GM23338 (cell line): ENCODE data around the gene KCNH6.
A peak's percentile ranks its signal among the peaks of the same experiment; 100 is the strongest.

Experiments
- EZH2phosphoT487 ChIP-seq: fragments of 200-600 bp; sonication (generic); IDR thresholded peaks from one replicate; pipeline ENCODE4 v1.8.1; 2018; ENCODE audit warnings: antibody characterized with exemption; ENCODE audit not compliant: unreplicated experiment
- TF ChIP-seq, protein P1 (sequence below), 2 experiments: fragments of 200-600 bp in 1 of 2; sonication (generic) in 1 of 2; conservative IDR thresholded peaks; 2 replicates each; pipeline versions ENCODE4 v1.5.1 to v1.6.1; 2016 to 2017; ENCODE audit warnings: antibody characterized with exemption in 2 of 2, low read depth in 2 of 2, mild to moderate bottlenecking in 2 of 2, moderate library complexity in 1 of 2
- TF ChIP-seq, protein P2 (sequence below): fragments of 250-450 bp; sonication (Bioruptor Pico); IDR thresholded peaks from 2 replicates; pipeline ENCODE4 v1.5.0; 2020; ENCODE audit warnings: mild to moderate bottlenecking, moderate library complexity
- TF ChIP-seq, protein P3 (sequence below): IDR thresholded peaks from one replicate; pipeline ENCODE4 v1.6.1; 2018; ENCODE audit warnings: antibody characterized with exemption; ENCODE audit not compliant: unreplicated experiment

DNA sequence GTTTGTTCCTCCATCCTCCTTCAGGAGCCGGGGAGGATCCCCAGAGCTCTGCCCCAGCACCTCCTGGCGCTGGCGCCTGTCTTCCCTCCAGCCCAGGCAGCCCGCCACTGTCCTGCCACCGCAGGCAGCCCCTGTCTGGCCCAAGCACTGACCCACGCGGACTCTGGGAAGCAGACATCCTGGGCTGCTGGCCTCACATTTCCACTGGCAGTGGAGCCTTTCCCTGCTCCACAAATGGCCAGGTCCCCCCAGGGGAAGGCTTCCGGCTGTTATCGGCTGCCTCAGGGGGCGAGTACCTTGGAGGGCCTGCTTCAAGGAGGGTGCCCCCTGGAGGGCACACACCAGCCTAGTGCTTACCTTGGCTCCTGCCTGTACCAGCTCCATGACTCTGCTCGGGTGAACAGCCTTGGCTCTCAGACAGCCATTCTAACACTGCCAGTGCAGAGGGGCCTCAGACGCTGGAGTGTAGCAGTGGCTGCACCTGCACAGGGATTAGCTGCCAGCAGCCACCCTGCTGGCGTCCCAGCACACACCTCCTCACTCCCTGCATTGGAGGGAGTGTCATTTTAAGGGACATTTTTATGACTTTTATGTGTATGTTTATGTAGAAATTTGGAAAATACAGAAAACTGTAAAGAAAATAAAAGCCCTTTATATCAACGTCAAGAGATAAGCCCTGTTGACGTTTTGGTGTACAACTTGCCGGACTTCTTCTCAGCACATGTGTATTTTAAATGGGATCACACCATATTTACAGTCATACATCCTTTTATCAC, 25.3 kb upstream of the KCNH6 start:
- TF ChIP-seq, protein P1, sequence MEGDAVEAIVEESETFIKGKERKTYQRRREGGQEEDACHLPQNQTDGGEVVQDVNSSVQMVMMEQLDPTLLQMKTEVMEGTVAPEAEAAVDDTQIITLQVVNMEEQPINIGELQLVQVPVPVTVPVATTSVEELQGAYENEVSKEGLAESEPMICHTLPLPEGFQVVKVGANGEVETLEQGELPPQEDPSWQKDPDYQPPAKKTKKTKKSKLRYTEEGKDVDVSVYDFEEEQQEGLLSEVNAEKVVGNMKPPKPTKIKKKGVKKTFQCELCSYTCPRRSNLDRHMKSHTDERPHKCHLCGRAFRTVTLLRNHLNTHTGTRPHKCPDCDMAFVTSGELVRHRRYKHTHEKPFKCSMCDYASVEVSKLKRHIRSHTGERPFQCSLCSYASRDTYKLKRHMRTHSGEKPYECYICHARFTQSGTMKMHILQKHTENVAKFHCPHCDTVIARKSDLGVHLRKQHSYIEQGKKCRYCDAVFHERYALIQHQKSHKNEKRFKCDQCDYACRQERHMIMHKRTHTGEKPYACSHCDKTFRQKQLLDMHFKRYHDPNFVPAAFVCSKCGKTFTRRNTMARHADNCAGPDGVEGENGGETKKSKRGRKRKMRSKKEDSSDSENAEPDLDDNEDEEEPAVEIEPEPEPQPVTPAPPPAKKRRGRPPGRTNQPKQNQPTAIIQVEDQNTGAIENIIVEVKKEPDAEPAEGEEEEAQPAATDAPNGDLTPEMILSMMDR (conservative IDR thresholded peaks at IDR 0.05; ENCODE audit: low read depth in 2 of 2): peak; percentile 61 to 76
- TF ChIP-seq, protein P2, sequence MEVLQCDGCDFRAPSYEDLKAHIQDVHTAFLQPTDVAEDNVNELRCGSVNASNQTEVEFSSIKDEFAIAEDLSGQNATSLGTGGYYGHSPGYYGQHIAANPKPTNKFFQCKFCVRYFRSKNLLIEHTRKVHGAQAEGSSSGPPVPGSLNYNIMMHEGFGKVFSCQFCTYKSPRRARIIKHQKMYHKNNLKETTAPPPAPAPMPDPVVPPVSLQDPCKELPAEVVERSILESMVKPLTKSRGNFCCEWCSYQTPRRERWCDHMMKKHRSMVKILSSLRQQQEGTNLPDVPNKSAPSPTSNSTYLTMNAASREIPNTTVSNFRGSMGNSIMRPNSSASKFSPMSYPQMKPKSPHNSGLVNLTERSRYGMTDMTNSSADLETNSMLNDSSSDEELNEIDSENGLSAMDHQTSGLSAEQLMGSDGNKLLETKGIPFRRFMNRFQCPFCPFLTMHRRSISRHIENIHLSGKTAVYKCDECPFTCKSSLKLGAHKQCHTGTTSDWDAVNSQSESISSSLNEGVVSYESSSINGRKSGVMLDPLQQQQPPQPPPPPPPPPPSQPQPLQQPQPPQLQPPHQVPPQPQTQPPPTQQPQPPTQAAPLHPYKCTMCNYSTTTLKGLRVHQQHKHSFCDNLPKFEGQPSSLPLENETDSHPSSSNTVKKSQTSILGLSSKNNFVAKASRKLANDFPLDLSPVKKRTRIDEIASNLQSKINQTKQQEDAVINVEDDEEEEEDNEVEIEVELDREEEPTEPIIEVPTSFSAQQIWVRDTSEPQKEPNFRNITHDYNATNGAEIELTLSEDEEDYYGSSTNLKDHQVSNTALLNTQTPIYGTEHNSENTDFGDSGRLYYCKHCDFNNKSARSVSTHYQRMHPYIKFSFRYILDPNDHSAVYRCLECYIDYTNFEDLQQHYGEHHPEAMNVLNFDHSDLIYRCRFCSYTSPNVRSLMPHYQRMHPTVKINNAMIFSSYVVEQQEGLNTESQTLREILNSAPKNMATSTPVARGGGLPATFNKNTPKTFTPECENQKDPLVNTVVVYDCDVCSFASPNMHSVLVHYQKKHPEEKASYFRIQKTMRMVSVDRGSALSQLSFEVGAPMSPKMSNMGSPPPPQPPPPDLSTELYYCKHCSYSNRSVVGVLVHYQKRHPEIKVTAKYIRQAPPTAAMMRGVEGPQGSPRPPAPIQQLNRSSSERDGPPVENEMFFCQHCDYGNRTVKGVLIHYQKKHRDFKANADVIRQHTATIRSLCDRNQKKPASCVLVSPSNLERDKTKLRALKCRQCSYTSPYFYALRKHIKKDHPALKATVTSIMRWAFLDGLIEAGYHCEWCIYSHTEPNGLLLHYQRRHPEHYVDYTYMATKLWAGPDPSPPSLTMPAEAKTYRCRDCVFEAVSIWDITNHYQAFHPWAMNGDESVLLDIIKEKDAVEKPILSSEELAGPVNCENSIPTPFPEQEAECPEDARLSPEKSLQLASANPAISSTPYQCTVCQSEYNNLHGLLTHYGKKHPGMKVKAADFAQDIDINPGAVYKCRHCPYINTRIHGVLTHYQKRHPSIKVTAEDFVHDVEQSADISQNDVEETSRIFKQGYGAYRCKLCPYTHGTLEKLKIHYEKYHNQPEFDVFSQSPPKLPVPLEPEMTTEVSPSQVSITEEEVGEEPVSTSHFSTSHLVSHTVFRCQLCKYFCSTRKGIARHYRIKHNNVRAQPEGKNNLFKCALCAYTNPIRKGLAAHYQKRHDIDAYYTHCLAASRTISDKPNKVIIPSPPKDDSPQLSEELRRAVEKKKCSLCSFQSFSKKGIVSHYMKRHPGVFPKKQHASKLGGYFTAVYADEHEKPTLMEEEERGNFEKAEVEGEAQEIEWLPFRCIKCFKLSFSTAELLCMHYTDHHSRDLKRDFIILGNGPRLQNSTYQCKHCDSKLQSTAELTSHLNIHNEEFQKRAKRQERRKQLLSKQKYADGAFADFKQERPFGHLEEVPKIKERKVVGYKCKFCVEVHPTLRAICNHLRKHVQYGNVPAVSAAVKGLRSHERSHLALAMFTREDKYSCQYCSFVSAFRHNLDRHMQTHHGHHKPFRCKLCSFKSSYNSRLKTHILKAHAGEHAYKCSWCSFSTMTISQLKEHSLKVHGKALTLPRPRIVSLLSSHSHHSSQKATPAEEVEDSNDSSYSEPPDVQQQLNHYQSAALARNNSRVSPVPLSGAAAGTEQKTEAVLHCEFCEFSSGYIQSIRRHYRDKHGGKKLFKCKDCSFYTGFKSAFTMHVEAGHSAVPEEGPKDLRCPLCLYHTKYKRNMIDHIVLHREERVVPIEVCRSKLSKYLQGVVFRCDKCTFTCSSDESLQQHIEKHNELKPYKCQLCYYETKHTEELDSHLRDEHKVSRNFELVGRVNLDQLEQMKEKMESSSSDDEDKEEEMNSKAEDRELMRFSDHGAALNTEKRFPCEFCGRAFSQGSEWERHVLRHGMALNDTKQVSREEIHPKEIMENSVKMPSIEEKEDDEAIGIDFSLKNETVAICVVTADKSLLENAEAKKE (CRISPR knock-in tag): no peak
- TF ChIP-seq EZH2phosphoT487: no peak
- TF ChIP-seq, protein P3, sequence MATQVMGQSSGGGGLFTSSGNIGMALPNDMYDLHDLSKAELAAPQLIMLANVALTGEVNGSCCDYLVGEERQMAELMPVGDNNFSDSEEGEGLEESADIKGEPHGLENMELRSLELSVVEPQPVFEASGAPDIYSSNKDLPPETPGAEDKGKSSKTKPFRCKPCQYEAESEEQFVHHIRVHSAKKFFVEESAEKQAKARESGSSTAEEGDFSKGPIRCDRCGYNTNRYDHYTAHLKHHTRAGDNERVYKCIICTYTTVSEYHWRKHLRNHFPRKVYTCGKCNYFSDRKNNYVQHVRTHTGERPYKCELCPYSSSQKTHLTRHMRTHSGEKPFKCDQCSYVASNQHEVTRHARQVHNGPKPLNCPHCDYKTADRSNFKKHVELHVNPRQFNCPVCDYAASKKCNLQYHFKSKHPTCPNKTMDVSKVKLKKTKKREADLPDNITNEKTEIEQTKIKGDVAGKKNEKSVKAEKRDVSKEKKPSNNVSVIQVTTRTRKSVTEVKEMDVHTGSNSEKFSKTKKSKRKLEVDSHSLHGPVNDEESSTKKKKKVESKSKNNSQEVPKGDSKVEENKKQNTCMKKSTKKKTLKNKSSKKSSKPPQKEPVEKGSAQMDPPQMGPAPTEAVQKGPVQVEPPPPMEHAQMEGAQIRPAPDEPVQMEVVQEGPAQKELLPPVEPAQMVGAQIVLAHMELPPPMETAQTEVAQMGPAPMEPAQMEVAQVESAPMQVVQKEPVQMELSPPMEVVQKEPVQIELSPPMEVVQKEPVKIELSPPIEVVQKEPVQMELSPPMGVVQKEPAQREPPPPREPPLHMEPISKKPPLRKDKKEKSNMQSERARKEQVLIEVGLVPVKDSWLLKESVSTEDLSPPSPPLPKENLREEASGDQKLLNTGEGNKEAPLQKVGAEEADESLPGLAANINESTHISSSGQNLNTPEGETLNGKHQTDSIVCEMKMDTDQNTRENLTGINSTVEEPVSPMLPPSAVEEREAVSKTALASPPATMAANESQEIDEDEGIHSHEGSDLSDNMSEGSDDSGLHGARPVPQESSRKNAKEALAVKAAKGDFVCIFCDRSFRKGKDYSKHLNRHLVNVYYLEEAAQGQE: no peak
